G401 (cell line): ENCODE measurements around the gene NGB. TPM values are rescaled to one million over a fixed set of nuclear protein-coding genes. Genes with fewer than 3 reads are reported as not detected.

Experiments
- total RNA-seq: library from RNA; depleted of rRNA; stranded (reverse); fragments of >200 nt; shearing (Covaris generic); gene quantifications from 2 replicates; pipeline ENCODE4 v1.2.3, GENCODE V29; 2014; rRNA removed

Gene NGB
- total RNA-seq, 1 experiment from 2014 or later: not detected

Other genes starting within 250 kb of the NGB start
- gene IRF2BPL, start 242.5 kb downstream of the NGB start, total RNA-seq: 57.2 and 59.4 TPM in 2 replicates
- 30.5 and 32.2 TPM in 2 replicates for gene CIPC, start 172.9 kb downstream of the NGB start, total RNA-seq
- gene ZDHHC22, start 129.4 kb downstream of the NGB start, total RNA-seq: 0.25 TPM in 1 of 2 replicates, not detected in the other
- gene TMEM63C, start 89.4 kb downstream of the NGB start, total RNA-seq: 0.06 TPM in 1 of 2 replicates, not detected in the other
- 25.5 and 27.5 TPM in 2 replicates for gene POMT2, start 49.7 kb upstream of the NGB start, total RNA-seq
- 37.3 and 64.7 TPM in 2 replicates for gene GSTZ1, start 49.8 kb upstream of the NGB start, total RNA-seq
- 5.3 and 6.1 TPM in 2 replicates for gene TMED8, start 105.9 kb upstream of the NGB start, total RNA-seq
- gene SAMD15, start 106.2 kb upstream of the NGB start, total RNA-seq: 5.8 and 6.6 TPM in 2 replicates
- gene NOXRED1, start 152.3 kb upstream of the NGB start, total RNA-seq: not detected in 2 replicates
- gene VIPAS39, start 186.4 kb upstream of the NGB start, total RNA-seq: 29.0 and 30.2 TPM in 2 replicates
- gene AHSA1, start 186.9 kb upstream of the NGB start, total RNA-seq: 141 and 215 TPM in 2 replicates
- gene ISM2, start 227.6 kb upstream of the NGB start, total RNA-seq: 0.37 and 0.68 TPM in 2 replicates